T-cell (primary cell): ENCODE results near the gene CCL13. TPM values are rescaled to one million over a fixed set of nuclear protein-coding genes. Genes with fewer than 3 reads are reported as not detected.
"Not testable (repeated sequence)": the region's sequence is repeated elsewhere in the genome, so short reads cannot be mapped to it uniquely, and the experiment has no call there.

Experiments
- ATAC-seq, 4 experiments: fragments of 200-7000 bp in 3 of 4; fragments of 150-1000 bp in 1 of 4; cut with Tn5 transposase; replicated peaks in 1 of 4; 1 replicate in 3 of 4; 2 replicates in 1 of 4; pipeline ENCODE4 v1.10.0; 2021; ENCODE audit warnings: moderate library complexity in 3 of 4, mild to moderate bottlenecking in 2 of 4, moderate number of reproducible peaks in 1 of 4
- CTCF ChIA-PET, 2 donors: fragments of 300-600 bp; sonication (Branson Sonifier 250); formaldehyde crosslinking; loops; one replicate each; lab custom pipeline; 2022; ENCODE audit warnings: antibody characterized with exemption in 2 of 2; lab: Charles Lee
- POLR2A ChIA-PET, 2 donors: fragments of 300-600 bp; sonication (Branson Sonifier 250); formaldehyde crosslinking; loops; one replicate each; lab custom pipeline; 2022; ENCODE audit warnings: antibody characterized with exemption in 2 of 2; lab: Charles Lee
- DNase-seq, 35 experiments: peaks; one replicate each; pipeline versions ENCODE4 v3.0.0 to v3.0.0-alpha.2; 2013 to 2023
- H3K27ac ChIP-seq: one replicate; pipeline ENCODE4 v1.5.1; 2013; ENCODE audit warnings: low read length
- H3K27me3 ChIP-seq, 2 experiments: replicated peaks in 1 of 2; 1 replicate in 1 of 2; 2 replicates in 1 of 2; pipeline versions ENCODE4 v1.6.1 to v1.7.0; 2013; ENCODE audit warnings: low read length in 1 of 2, mixed read lengths in 1 of 2; ENCODE audit not compliant: control insufficient read depth in 2 of 2, insufficient read depth in 2 of 2; ENCODE audit errors: extremely low read depth in 1 of 2
- H3K36me3 ChIP-seq, 2 donors: 1 replicate in 1 of 2; 2 replicates in 1 of 2; pipeline versions ENCODE4 v1.6.1 to v1.7.0; 2013; ENCODE audit warnings: low read length in 1 of 2; ENCODE audit not compliant: control insufficient read depth in 2 of 2, insufficient read depth in 1 of 2; ENCODE audit errors: extremely low read depth in 1 of 2
- H3K4me1 ChIP-seq, 2 experiments: 1 replicate in 1 of 2; 2 replicates in 1 of 2; pipeline versions ENCODE4 v1.6.1 to v1.7.0; 2013; ENCODE audit warnings: low read length in 2 of 2, mixed read lengths in 1 of 2; ENCODE audit not compliant: insufficient read depth in 2 of 2, control insufficient read depth in 1 of 2; ENCODE audit errors: extremely low read depth in 1 of 2
- H3K4me3 ChIP-seq, 2 donors: 1 replicate in 1 of 2; 2 replicates in 1 of 2; pipeline versions ENCODE4 v1.5.1 to v1.7.0; 2013; ENCODE audit warnings: mild to moderate bottlenecking in 2 of 2, low read length in 1 of 2, moderate library complexity in 1 of 2; ENCODE audit not compliant: control insufficient read depth in 1 of 2; ENCODE audit errors: extremely low read depth in 1 of 2
- H3K9me3 ChIP-seq: 2 replicates; pipeline ENCODE4 v1.7.0; 2013
- H3K27ac Mint-ChIP-seq, 2 donors: one replicate each; pipeline ENCODE4 v1.8.0; 2020 to 2021; ENCODE audit warnings: mild to moderate bottlenecking in 2 of 2, mixed read lengths in 2 of 2
- H3K27me3 Mint-ChIP-seq, 2 donors: one replicate each; pipeline ENCODE4 v1.8.0; 2021 to 2022; ENCODE audit warnings: mixed read lengths in 2 of 2
- H3K36me3 Mint-ChIP-seq: one replicate; pipeline ENCODE4 v1.8.0; 2021; ENCODE audit warnings: mixed read lengths
- H3K4me1 Mint-ChIP-seq, 3 donors: one replicate each; pipeline ENCODE4 v1.8.0; 2020 to 2022; ENCODE audit warnings: mixed read lengths in 3 of 3, mild to moderate bottlenecking in 1 of 3
- H3K4me3 Mint-ChIP-seq, 3 donors: one replicate each; pipeline ENCODE4 v1.8.0; 2020 to 2022; ENCODE audit warnings: mild to moderate bottlenecking in 3 of 3, mixed read lengths in 3 of 3, moderate library complexity in 3 of 3
- H3K9me3 Mint-ChIP-seq, 3 donors: one replicate each; pipeline ENCODE4 v1.8.0; 2020 to 2022; ENCODE audit warnings: mixed read lengths in 3 of 3
- WGBS: methylation state at CpG from one replicate; pipeline ENCODE4 v1.1.5; 2013; ENCODE audit warnings: missing lambda C conversion rate; ENCODE audit not compliant: insufficient coverage; 5-methylcytosine and 5-hydroxymethylcytosine counted together
- total RNA-seq, 35 experiments: library from RNA in 6 of 35; stranded (reverse) in 6 of 35; fragments of 120-200 nt in 1 of 35; gene quantifications; one replicate each; pipeline versions ENCODE4 v1.2.1 to v1.2.4 and lab custom pipeline; 2013 to 2026

CCL13 gene
- total RNA-seq, 5 donors from 2014 or later (not counting 1 experiment from before 2014, with no cell fraction given): not detected

GRCh38 chr17:34318474-34318873 is 37.8 kb upstream of the CCL13 start:
- ChIA-PET CTCF (interaction anchor here in 1 of 2 donors (0.6 kb wide), 1 partner anchor 732 kb away, joined by 3 read pairs; no protein-coding TSS in a partner anchor), POLR2A (no interaction called here)
- no peak overlapping the region for H3K27ac Mint-ChIP-seq
- H3K4me1 ChIP-seq: no peaks in the 10 kb centered on the region
- peaks cover 13 to 14% of the 10 kb centered on the region in 2 donors for H3K27me3 Mint-ChIP-seq
- WGBS: no CpG with 5 or more reads among the region's 3 CpGs
- no peaks in the 10 kb centered on the region for H3K36me3 ChIP-seq
- H3K9me3 ChIP-seq: no peaks in the 10 kb centered on the region
- ATAC-seq (no peak), DNase-seq (no peak)
- H3K4me3 ChIP-seq: no peak overlapping the region
- peaks cover 0 to 3% of the 10 kb centered on the region in 2 experiments for H3K27me3 ChIP-seq
- H3K9me3 Mint-ChIP-seq: peaks cover 0 to under 1% (median 0%) of the 10 kb centered on the region in 3 donors
- no peaks in the 10 kb centered on the region for H3K4me1 Mint-ChIP-seq
- no peaks in the 10 kb centered on the region for H3K36me3 Mint-ChIP-seq
- H3K4me3 Mint-ChIP-seq: no peak overlapping the region
- H3K27ac ChIP-seq: no peak overlapping the region

GRCh38 chr17:34319039-34319483 is 37.2 kb upstream of the CCL13 start, which contains the start of gene CCL8:
Gene CCL8, plus strand, starts transcription at chr17:34319435. Its CDS starts 67 bp downstream, at chr17:34319502.
- ATAC-seq (no peak), DNase-seq (no peak)
- no peaks in the 10 kb centered on the region for H3K4me1 Mint-ChIP-seq
- WGBS: 73% methylated on average over 2 of the region's 2 CpGs
- H3K27ac Mint-ChIP-seq: no peak within 1 kb of the TSS
- H3K9me3 Mint-ChIP-seq: peaks cover 3 to 6% (median 3%) of the 10 kb centered on the region in 3 donors
- H3K4me3 ChIP-seq: no peak within 1 kb of the TSS
- H3K36me3 Mint-ChIP-seq: no peaks in the 10 kb centered on the region
- H3K36me3 ChIP-seq: no peaks in the 10 kb centered on the region
- no peak within 1 kb of the TSS for H3K27ac ChIP-seq
- ChIA-PET POLR2A (no interaction called here), CTCF (interaction anchor here in 1 of 2 donors (0.6 kb wide), 1 partner anchor 731 kb away, joined by 3 read pairs; no protein-coding TSS in a partner anchor)
- H3K4me1 ChIP-seq: no peaks in the 10 kb centered on the region
- H3K27me3 Mint-ChIP-seq: peaks cover 12 to 13% of the 10 kb centered on the region in 2 donors
- peaks cover 0 to 3% of the 10 kb centered on the region in 2 experiments for H3K27me3 ChIP-seq
- H3K9me3 ChIP-seq: no peaks in the 10 kb centered on the region
- no peak within 1 kb of the TSS for H3K4me3 Mint-ChIP-seq

GRCh38 chr17:34321964-34322363 is 34.3 kb upstream of the CCL13 start:
- Histone ChIP-seq H3K36me3 (no peaks in the 10 kb centered on the region), H3K9me3 (no peaks in the 10 kb centered on the region), H3K4me1 (no peaks in the 10 kb centered on the region), H3K4me3 (no peak overlapping the region), H3K27me3 (peaks cover 0 to 12% of the 10 kb centered on the region in 2 experiments), H3K27ac (no peak overlapping the region)
- Mint-ChIP-seq H3K27ac (no peak overlapping the region), H3K27me3 (peaks cover 11 to 16% of the 10 kb centered on the region in 2 donors), H3K9me3 (peaks cover 4 to 19% (median 11%) of the 10 kb centered on the region in 3 donors), H3K4me1 (no peaks in the 10 kb centered on the region), H3K36me3 (no peaks in the 10 kb centered on the region), H3K4me3 (no peak overlapping the region)
- ChIA-PET CTCF (interaction anchor here in 1 of 2 donors (0.6 to 1.0 kb wide), 2 partner anchors 9 to 17 kb away, joined by 3 to 4 read pairs; no protein-coding TSS in a partner anchor), POLR2A (interaction anchor here in 1 of 2 donors (0.6 kb wide), 1 partner anchor 1392 kb away, joined by 3 read pairs; no protein-coding TSS in a partner anchor)
- no peak for ATAC-seq
- no peak for DNase-seq

- WGBS: no CpG with 5 or more reads among the region's 4 CpGs
- POLR2A ChIA-PET, DNase-seq, H3K4me1 Mint-ChIP-seq, H3K36me3 ChIP-seq, ATAC-seq, CTCF ChIA-PET, H3K4me3 ChIP-seq, H3K4me3 Mint-ChIP-seq, H3K27ac ChIP-seq, H3K4me1 ChIP-seq, H3K9me3 ChIP-seq, H3K36me3 Mint-ChIP-seq, H3K27ac Mint-ChIP-seq: not testable (repeated sequence)
- Mint-ChIP-seq H3K9me3 (peaks cover 4 to 19% (median 11%) of the 10 kb centered on the region in 3 donors), H3K27me3 (peaks cover 28 to 33% of the 10 kb centered on the region in 2 donors)
- H3K27me3 ChIP-seq: peaks cover 0 to 14% of the 10 kb centered on the region in 2 experiments
Measured at GRCh38 chr17:34327580-34327979, 28.7 kb upstream of the CCL13 start.

- CTCF ChIA-PET: no interaction called here
- WGBS: no CpG with 5 or more reads among the region's 1 CpG
- no peaks in the 10 kb centered on the region for H3K36me3 Mint-ChIP-seq
Measured at GRCh38 chr17:34337701-34338100, 18.6 kb upstream of the CCL13 start.

GRCh38 chr17:34339138-34339770 is 17.0 kb upstream of the CCL13 start:
- H3K4me1 Mint-ChIP-seq: no peaks in the 10 kb centered on the region
- H3K36me3 Mint-ChIP-seq: no peaks in the 10 kb centered on the region
- no peak overlapping the region for H3K27ac ChIP-seq
- peaks cover 0 to 3% (median 0%) of the 10 kb centered on the region in 3 donors for H3K9me3 Mint-ChIP-seq
- 100% methylated on average over 1 of the region's 3 CpGs for WGBS
- CTCF ChIA-PET: interaction anchor here in 1 of 2 donors (0.7 to 0.9 kb wide), 2 partner anchors 12 to 22 kb away, joined by 3 read pairs; no protein-coding TSS in a partner anchor
- no peaks in the 10 kb centered on the region for H3K36me3 ChIP-seq
- H3K27me3 Mint-ChIP-seq: peaks cover 48 to 61% of the 10 kb centered on the region in 2 donors
- no peaks in the 10 kb centered on the region for H3K9me3 ChIP-seq
- no peaks in the 10 kb centered on the region for H3K4me1 ChIP-seq
- no peak overlapping the region for H3K4me3 ChIP-seq
- POLR2A ChIA-PET: no interaction called here
- no peak overlapping the region for H3K27ac Mint-ChIP-seq
- no peak overlapping the region for H3K4me3 Mint-ChIP-seq
- no peaks in the 10 kb centered on the region for H3K27me3 ChIP-seq
- DNase-seq (no peak), ATAC-seq (no peak)

More at GRCh38 chr17:34337701-34338100, 18.6 kb upstream of the CCL13 start:
- ATAC-seq: no peak
- DNase-seq: no peak
- Mint-ChIP-seq H3K4me1 (no peaks in the 10 kb centered on the region), H3K4me3 (no peak overlapping the region), H3K27ac (no peak overlapping the region), H3K27me3 (peaks cover 37 to 53% of the 10 kb centered on the region in 2 donors), H3K9me3 (peaks cover 0 to 3% (median 0%) of the 10 kb centered on the region in 3 donors)
- POLR2A ChIA-PET: no interaction called here
- H3K27ac ChIP-seq: no peak overlapping the region
- no peaks in the 10 kb centered on the region for H3K4me1 ChIP-seq
- H3K4me3 ChIP-seq: no peak overlapping the region
- H3K27me3 ChIP-seq: no peaks in the 10 kb centered on the region
- H3K36me3 ChIP-seq: no peaks in the 10 kb centered on the region
- no peaks in the 10 kb centered on the region for H3K9me3 ChIP-seq
